Activated naive CD8-positive, alpha-beta T cell treated with anti-CD3 and anti-CD28 coated beads for 36 hours (primary cell): ENCODE results near the gene AMPD1. TPM values are rescaled to one million over a fixed set of nuclear protein-coding genes. Genes with fewer than 3 reads are reported as not detected.

Experiments
- DNase-seq: peaks from one replicate; pipeline ENCODE4 v3.0.0; 2021
- H3K27ac Mint-ChIP-seq: one replicate; pipeline ENCODE4 v1.8.0; 2022; ENCODE audit warnings: mild to moderate bottlenecking, moderate library complexity, mixed read lengths
- H3K27me3 Mint-ChIP-seq: one replicate; pipeline ENCODE4 v1.8.0; 2022; ENCODE audit warnings: mild to moderate bottlenecking, mixed read lengths
- H3K36me3 Mint-ChIP-seq: one replicate; pipeline ENCODE4 v1.8.0; 2021; ENCODE audit warnings: mild to moderate bottlenecking, mixed read lengths
- H3K4me1 Mint-ChIP-seq: one replicate; pipeline ENCODE4 v1.8.0; 2021; ENCODE audit warnings: mixed read lengths
- H3K4me3 Mint-ChIP-seq: one replicate; pipeline ENCODE4 v1.8.0; 2022; ENCODE audit warnings: mild to moderate bottlenecking, moderate library complexity, mixed read lengths
- H3K9me3 Mint-ChIP-seq: one replicate; pipeline ENCODE4 v1.8.0; 2022; ENCODE audit warnings: mixed read lengths
- total RNA-seq, 2 experiments: library from RNA; stranded (reverse); gene quantifications; one replicate each; pipeline ENCODE4 v1.2.3, GENCODE V29; 2021

Gene AMPD1
- total RNA-seq, 2 experiments from 2014 or later, result not detected

DNA sequence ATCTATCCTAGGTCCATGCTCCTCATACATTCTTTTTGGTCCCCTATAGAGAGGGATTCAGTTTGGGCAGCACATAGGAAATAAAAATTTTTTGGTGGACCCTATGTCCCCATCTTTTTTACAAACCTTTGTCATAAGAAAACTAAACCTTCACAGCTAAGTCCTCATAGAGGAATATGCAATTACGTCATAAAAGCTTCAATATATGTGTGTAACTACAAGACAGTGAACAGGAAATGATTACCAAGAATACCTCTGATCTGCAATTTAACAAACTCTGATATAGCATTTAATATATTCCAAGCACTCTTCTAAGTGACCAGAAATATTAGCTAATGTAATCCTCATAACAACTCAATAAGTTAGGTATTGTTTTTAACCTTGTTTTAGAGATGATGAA is 19.2 kb downstream of the AMPD1 start:
- Mint-ChIP-seq H3K27me3 (peaks cover 13% of the 10 kb centered on the region), H3K4me3 (no peak overlapping the region), H3K27ac (no peak overlapping the region), H3K9me3 (no peaks in the 10 kb centered on the region), H3K4me1 (no peaks in the 10 kb centered on the region), H3K36me3 (no peaks in the 10 kb centered on the region)
- no peak for DNase-seq

DNA sequence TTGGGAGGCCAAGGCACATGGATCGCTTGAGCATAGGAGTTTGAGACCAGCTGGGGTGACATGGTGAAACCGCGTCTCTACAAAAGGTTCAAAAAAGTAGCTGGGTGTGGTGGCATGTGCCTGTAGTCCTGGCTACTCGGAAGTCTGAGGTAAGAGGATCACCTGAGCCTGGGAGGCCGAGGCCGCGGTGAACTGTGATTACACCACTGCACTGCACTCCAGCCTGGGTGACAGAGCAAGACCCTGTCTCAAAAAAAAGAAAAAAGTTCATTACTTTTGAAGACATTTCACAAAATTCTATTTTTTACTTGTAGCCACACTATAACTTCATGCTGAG is 23.4 kb downstream of the AMPD1 start:
- H3K27me3 Mint-ChIP-seq, result peaks cover 12% of the 10 kb centered on the region
- H3K4me1 Mint-ChIP-seq, result peaks cover 10% of the 10 kb centered on the region
- no peak overlapping the region for H3K4me3 Mint-ChIP-seq
- H3K9me3 Mint-ChIP-seq, result no peaks in the 10 kb centered on the region
- no peak overlapping the region for H3K27ac Mint-ChIP-seq
- no peaks in the 10 kb centered on the region for H3K36me3 Mint-ChIP-seq
- no peak for DNase-seq

DNA sequence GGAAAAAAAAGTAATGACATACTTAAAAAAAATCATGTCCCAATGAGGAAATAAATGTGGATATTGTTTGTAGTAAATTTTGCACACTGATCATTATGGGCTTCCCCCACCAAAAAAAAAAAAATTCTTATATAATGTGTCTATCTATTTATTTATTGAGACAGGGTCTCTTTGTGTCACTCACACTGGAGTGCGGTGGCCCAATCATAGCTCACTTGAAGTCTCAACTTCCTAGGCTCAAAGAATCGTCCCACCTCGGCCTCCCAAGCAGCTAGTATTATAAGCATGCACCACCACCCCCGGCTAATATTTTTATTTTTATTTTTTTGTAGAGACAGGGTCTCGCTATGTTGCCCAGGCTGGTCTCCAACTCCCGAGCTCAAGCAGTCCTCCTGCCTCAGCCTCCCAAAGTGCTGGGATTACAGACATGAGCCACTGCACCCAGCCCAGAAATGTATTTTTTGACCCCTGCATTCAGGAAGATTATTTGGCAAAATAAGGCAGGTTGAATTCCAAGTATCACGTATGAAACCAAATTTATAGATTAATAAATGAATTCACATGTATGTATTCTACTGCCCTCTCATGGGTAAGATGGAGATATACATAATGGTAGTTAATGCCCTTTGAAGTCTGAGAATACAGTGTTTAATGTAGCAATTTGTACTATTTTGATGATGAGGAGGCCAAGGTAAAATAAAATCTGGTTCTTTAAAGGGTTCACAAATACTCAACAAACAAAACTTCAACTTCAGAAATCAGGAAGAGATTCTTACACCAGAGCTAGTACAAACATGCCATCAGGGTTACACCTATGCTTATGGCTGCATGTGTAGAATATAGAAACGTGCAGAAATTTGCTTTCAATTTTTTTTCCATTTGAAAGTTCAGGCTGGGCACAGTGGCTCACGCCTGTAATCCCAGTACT is 24.1 kb downstream of the AMPD1 start:
- Mint-ChIP-seq H3K9me3 (no peaks in the 10 kb centered on the region), H3K27me3 (peaks cover 13% of the 10 kb centered on the region), H3K27ac (no peak overlapping the region), H3K4me1 (peaks cover 10% of the 10 kb centered on the region), H3K4me3 (no peak overlapping the region), H3K36me3 (no peaks in the 10 kb centered on the region)
- no peak for DNase-seq

DNA sequence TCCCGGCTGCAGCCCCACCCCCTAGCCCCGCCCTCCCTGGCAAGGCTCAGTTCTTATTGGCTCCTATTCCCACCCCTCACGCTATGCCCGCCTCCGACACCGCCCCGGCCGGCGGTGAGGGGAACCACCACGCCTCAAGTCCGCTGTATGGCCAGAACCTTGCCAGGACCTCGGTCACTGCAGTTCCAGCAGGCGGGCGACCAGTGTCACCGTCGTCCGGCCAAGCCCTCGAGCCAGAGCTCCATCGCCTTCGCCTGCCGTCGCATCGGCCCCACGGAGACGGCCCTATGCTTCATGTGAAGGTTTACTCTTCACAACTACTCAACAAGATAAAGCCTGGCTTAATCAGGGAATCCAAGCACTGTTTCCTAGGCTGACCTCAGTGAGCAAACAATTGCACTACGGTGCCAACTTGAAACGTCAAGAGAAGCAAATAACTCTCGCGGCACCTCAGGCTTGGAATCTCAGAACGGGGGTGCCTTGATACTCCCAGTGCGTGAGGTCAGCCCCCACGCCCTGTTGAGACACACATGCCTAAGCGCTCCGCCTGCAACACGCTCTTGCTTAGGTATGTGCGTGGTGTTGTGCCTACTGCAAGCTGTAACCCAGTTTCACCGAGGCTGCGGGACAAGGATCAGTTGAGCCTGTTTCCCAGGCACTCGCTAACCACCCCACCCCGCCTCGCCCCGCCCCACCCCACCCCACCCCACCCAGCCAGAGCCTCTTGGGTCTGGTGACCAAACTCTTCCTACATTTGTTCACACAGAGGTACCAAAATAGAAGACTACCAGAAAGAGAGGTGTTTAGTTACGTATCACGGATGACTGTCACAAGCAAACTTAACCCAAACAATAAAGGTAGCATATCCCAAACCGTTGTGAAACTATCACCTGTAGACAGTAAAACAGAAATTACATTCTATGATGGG is 25.0 kb downstream of the AMPD1 start:
- H3K27me3 Mint-ChIP-seq, result peaks cover 13% of the 10 kb centered on the region

DNA sequence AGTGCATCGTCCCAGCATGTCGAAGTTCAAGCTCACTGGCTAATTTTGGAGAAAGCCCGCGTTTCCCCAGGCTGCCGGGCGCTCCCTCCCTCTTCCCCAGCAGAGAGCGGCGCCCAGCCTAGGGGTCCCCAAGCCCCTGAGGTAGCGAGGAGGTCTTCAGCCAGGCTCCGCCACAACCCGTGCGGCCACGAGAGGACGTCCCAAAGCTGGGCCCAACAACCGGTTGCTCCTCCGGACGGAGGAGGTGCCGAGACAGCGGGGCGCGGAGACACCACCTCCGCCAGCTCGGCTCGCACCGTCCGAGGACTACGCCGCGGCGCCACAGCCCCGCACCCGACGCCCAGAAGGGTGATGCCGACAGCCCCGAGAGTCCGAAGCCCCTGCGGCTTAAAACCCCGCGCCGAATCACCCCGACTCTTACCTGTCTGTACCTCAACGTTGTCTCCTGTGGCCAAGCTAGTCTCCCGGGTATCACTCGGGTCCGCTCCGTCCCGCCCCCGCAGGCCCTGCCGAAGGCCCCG is 25.7 kb downstream of the AMPD1 start, which contains the start of gene DENND2C:
Gene DENND2C, minus strand, starts transcription at position 488 of the 521 bp plus-strand sequence. CDS start 44,065 bp downstream, outside the sequence.
- Mint-ChIP-seq H3K27me3 (peaks cover 13% of the 10 kb centered on the region), H3K36me3 (no peaks in the 10 kb centered on the region), H3K27ac (no peak within 1 kb of the TSS), H3K9me3 (no peaks in the 10 kb centered on the region), H3K4me3 (peak within 1 kb of the TSS; percentile 81), H3K4me1 (peaks cover 10% of the 10 kb centered on the region)
- no peak for DNase-seq

More for the DNA sequence above, 25.0 kb downstream of the AMPD1 start:
- peaks cover 10% of the 10 kb centered on the region for H3K4me1 Mint-ChIP-seq
- H3K27ac Mint-ChIP-seq, result no peak overlapping the region
- peak overlapping the region; percentile 81 for H3K4me3 Mint-ChIP-seq
- H3K36me3 Mint-ChIP-seq, result no peaks in the 10 kb centered on the region
- DNase-seq, result peak; percentile 82
- no peaks in the 10 kb centered on the region for H3K9me3 Mint-ChIP-seq

DNA sequence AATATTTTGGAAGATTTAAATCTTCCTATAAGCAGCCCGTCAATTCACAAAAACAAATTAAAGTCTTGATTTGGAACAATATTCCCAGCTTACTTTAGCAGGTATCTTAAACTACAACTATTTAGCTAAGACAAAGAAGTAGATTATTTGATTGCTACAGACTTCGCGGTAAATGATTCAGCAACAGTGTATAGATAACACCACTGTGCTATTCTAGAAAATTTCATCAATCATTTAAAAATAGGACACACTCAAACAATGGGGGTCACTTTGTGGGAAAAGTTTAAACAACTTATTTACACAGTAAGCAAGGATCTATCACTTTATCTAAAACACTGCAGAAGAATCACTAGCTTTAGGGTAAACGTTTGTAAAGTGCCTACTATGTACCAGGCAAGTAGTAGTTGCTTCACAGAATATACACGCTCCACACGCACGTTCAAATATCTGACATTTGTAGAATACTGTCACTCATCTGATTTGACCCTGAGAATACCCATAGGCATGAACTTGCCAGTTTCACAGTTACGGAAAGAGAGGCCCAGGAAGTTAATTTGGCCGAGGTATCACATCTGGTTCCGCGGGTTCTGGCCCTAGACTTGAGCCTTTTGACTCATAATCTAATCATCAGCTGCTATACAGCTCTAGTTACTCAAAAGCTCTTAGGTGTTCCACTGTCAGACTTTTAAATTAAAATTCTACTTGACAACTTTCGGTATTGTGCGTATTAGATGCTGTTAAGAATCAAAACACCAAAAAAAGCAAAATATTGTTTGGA is 26.4 kb downstream of the AMPD1 start:
- Mint-ChIP-seq H3K27me3 (peaks cover 8% of the 10 kb centered on the region), H3K4me3 (peak overlapping the region; percentile 81), H3K36me3 (no peaks in the 10 kb centered on the region), H3K9me3 (no peaks in the 10 kb centered on the region), H3K27ac (no peak overlapping the region), H3K4me1 (peaks cover 10% of the 10 kb centered on the region)
- no peak for DNase-seq

DNA sequence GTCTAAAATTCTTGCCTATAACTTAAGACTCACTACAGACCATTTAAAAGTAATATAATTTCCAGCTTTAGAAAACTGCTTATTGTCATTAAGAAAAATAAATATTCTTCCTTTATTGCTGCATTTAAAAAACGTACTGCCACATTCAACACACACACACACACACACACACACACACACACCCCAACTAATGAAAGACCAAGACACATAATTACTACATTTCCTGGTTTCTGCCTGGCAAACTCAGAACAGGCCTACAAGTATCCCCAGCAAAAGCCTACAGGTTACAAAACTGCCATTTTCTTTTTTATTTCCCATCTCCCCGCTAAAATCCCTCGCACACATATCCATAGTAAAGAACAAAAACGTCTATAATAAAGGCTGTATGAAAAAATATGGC is 27.0 kb downstream of the AMPD1 start:
- H3K9me3 Mint-ChIP-seq, result no peaks in the 10 kb centered on the region
- peaks cover 8% of the 10 kb centered on the region for H3K27me3 Mint-ChIP-seq
- no peak for DNase-seq
- H3K4me1 Mint-ChIP-seq, result peaks cover 10% of the 10 kb centered on the region
- no peaks in the 10 kb centered on the region for H3K36me3 Mint-ChIP-seq
- H3K27ac Mint-ChIP-seq, result no peak overlapping the region
- no peak overlapping the region for H3K4me3 Mint-ChIP-seq

DNA sequence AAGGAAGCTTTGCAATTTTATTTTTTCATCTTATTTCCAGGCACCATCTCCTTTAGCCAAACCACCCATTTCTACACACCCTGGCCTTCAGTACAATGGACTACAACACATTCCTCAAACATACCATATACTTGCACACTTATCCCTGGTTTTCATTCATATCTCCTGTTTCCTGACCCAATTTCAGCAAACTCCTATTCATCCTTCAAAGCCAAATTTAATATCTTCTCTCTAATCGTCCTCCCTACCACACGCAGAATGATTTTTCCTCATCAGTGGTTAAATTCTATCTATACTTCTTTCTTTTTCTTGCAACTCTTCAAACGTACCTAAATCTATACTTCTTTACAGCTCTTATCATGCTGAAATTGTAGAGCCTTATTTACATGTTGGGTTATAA is 28.4 kb downstream of the AMPD1 start:
- Mint-ChIP-seq H3K9me3 (no peaks in the 10 kb centered on the region), H3K27ac (no peak overlapping the region), H3K36me3 (no peaks in the 10 kb centered on the region), H3K27me3 (peaks cover 8% of the 10 kb centered on the region), H3K4me3 (no peak overlapping the region), H3K4me1 (peaks cover 10% of the 10 kb centered on the region)
- no peak for DNase-seq

DNA sequence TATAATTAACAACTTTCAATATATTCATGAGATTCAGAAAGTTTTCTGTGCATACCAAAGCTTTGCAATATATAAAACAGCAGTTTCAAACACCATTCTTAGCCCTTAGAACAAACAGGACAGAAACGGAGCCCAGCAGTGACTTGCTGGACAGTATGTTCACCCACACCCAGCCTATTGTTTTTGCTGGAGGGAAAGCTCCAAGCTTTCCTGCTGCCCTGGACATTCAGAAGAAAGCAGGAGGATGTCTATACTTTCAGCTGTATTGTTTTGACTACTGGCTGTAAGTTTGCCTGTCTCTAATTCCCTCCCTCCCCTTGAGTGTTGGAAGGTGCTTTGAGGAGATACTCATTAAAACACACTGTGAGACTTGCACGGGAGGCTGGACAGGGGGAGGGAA is 35.1 kb downstream of the AMPD1 start:
- Mint-ChIP-seq H3K9me3 (no peaks in the 10 kb centered on the region), H3K27me3 (peaks cover 19% of the 10 kb centered on the region), H3K36me3 (no peaks in the 10 kb centered on the region), H3K27ac (no peak overlapping the region), H3K4me1 (no peaks in the 10 kb centered on the region), H3K4me3 (no peak overlapping the region)
- no peak for DNase-seq

DNA sequence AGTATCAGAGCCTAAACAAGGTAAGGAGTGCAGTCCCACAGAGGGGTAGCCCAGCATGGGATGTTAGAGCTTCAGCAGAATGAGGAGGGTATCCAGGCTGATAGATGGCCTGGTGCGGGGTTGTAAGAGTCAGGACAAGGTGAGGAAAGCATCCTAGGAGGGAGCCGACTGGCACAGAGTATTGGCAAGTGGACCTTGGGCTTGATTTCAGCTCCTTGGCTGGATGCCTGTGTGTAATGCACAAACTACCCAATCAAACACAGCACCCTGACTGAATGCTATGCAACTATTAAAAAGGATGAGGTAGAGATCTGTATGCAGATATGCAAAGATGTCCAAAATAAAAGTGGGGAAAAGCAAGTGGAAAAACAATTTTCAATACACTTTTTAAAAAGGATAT is 43.5 kb downstream of the AMPD1 start:
- Mint-ChIP-seq H3K4me1 (no peaks in the 10 kb centered on the region), H3K27ac (no peak overlapping the region), H3K36me3 (no peaks in the 10 kb centered on the region), H3K27me3 (no peaks in the 10 kb centered on the region), H3K4me3 (no peak overlapping the region), H3K9me3 (no peaks in the 10 kb centered on the region)
- no peak for DNase-seq

DNA sequence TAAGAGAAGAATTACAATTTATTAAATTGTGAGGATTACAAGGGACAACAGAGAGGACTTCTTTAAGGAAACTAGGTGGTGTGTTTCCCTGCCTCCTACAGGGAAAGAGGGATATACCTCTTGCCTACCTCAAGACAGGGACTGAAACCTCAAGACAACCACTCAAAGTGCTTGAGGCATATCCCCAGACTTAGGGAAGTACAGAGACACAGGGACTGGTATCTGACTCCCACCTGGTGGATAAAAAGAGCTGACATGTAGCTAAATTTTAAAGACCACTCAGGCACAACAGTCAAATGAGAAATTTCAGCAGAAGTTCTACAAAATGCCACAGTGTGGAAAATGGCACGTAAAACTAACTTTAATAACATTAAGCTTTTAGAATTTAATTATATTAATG is 46.8 kb downstream of the AMPD1 start:
- H3K27me3 Mint-ChIP-seq, result no peaks in the 10 kb centered on the region
- no peaks in the 10 kb centered on the region for H3K9me3 Mint-ChIP-seq
- no peak overlapping the region for H3K27ac Mint-ChIP-seq
- no peak overlapping the region for H3K4me3 Mint-ChIP-seq
- no peaks in the 10 kb centered on the region for H3K36me3 Mint-ChIP-seq
- no peak for DNase-seq
- no peaks in the 10 kb centered on the region for H3K4me1 Mint-ChIP-seq

DNA sequence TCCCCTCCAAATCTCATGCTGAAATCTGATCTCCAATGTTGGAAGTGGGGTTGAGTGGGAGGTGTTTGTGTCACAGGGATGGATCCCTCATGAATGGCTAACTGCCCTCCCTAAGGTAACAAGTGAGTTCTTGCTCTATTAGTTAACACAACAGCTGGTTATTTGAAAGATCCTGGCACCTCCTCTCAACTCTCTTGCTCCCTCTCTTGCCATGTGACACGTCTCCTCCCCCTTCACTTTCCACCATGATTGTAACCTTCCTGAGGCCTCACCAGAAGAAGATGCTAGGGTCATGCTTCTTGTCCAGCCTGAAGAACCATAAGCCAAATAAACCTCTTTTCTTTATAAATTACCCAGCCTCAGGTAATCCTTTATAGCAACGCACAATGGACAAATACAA is 54.0 kb downstream of the AMPD1 start:
- Mint-ChIP-seq H3K36me3 (no peaks in the 10 kb centered on the region), H3K9me3 (no peaks in the 10 kb centered on the region), H3K27me3 (no peaks in the 10 kb centered on the region), H3K4me1 (no peaks in the 10 kb centered on the region), H3K27ac (no peak overlapping the region), H3K4me3 (no peak overlapping the region)
- no peak for DNase-seq

DNA sequence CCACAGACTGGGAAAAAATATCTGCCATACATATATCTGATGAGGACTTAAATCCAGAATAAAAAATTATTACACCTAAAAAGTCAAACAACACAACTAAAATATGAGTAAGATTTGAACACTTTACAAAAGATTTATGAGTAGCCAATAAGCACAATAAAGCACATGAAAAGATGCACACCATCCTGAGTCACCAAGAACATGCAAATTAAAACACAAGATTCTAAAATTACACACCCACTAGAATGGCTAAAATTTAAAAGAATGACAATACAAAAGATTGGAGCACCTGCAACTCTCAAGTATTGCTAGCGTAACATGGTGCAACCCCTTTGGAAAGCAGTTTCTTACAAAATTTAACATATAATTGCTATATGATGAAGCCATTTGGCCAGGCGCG is 56.4 kb downstream of the AMPD1 start:
- Mint-ChIP-seq H3K4me3 (no peak overlapping the region), H3K27ac (no peak overlapping the region), H3K36me3 (no peaks in the 10 kb centered on the region), H3K27me3 (no peaks in the 10 kb centered on the region), H3K4me1 (no peaks in the 10 kb centered on the region), H3K9me3 (no peaks in the 10 kb centered on the region)
- DNase-seq, result no peak

DNA sequence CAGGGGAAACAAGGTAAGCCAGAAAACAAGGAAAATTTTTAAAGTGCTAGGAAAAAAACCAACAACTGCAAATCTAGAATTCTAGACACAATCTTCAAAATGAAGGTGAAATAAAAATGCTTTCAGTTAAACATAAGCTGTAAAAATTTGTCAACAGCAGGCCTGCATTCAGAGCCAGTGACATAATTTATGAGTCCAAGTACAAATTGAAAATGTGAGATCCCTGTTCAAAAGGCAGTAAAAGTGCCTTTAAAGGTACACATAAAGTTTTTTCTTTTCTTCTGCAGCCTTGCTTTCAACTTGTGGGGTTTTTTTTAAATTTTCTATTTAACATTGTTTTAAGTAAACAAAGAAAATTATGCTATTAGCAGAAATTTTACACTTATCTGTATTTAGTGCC is 62.9 kb downstream of the AMPD1 start:
- H3K9me3 Mint-ChIP-seq, result peaks cover 5% of the 10 kb centered on the region
- no peak overlapping the region for H3K4me3 Mint-ChIP-seq
- DNase-seq, result no peak
- peaks cover 20% of the 10 kb centered on the region for H3K27me3 Mint-ChIP-seq
- no peaks in the 10 kb centered on the region for H3K4me1 Mint-ChIP-seq
- no peaks in the 10 kb centered on the region for H3K36me3 Mint-ChIP-seq
- no peak overlapping the region for H3K27ac Mint-ChIP-seq
